Activated CD8-positive, alpha-beta T cell treated with anti-CD3 and anti-CD28 coated beads for 36 hours (primary cell): Measurements from ENCODE around the gene ANK3. TPM values are rescaled to one million over a fixed set of nuclear protein-coding genes. Genes with fewer than 3 reads are reported as not detected.

Experiments
- ATAC-seq: fragments of 200-7000 bp; cut with Tn5 transposase; one replicate; pipeline ENCODE4 v1.10.0; 2021; ENCODE audit warnings: mild to moderate bottlenecking, moderate library complexity
- CTCF ChIA-PET: fragments of 350-600 bp; sonication (Branson Sonifier 250); formaldehyde crosslinking; loops from one replicate; lab custom pipeline; 2021; ENCODE audit warnings: antibody characterized with exemption; lab: Charles Lee
- POLR2A ChIA-PET: fragments of 350-600 bp; sonication (Branson Sonifier 250); formaldehyde crosslinking; loops from one replicate; lab custom pipeline; 2021; ENCODE audit warnings: antibody characterized with exemption; lab: Charles Lee
- DNase-seq: peaks from one replicate; pipeline ENCODE4 v3.0.0-alpha.2; 2020
- H3K27ac Mint-ChIP-seq: one replicate; pipeline ENCODE4 v1.8.0; 2021; ENCODE audit warnings: mild to moderate bottlenecking, mixed read lengths
- H3K27me3 Mint-ChIP-seq: one replicate; pipeline ENCODE4 v1.8.0; 2021; ENCODE audit warnings: mixed read lengths
- H3K36me3 Mint-ChIP-seq: one replicate; pipeline ENCODE4 v1.8.0; 2021; ENCODE audit warnings: low read depth, mixed read lengths
- H3K4me1 Mint-ChIP-seq: one replicate; pipeline ENCODE4 v1.8.0; 2021; ENCODE audit warnings: low read depth, mixed read lengths
- H3K4me3 Mint-ChIP-seq: one replicate; pipeline ENCODE4 v1.8.0; 2021; ENCODE audit warnings: mild to moderate bottlenecking, moderate library complexity, mixed read lengths
- H3K9me3 Mint-ChIP-seq: one replicate; pipeline ENCODE4 v1.8.0; 2021; ENCODE audit warnings: mixed read lengths
- CTCF ChIP-seq: fragments of 200-600 bp; IDR thresholded peaks from one replicate; pipeline ENCODE4 v1.8.0; 2022; ENCODE audit warnings: antibody characterized with exemption, mild to moderate bottlenecking
- intact Hi-C: fragments of 100-400 bp; cut with micrococcal nuclease; formaldehyde crosslinking; loops from one replicate; pipeline ENCODE4 v1.10.0; 2022
- total RNA-seq, 2 experiments: library from RNA; stranded (reverse); gene quantifications; one replicate each; pipeline ENCODE4 v1.2.3, GENCODE V29; 2021

ANK3 gene
- total RNA-seq, 2 experiments from 2014 or later = 10.3 to 12.0 TPM

GRCh38 chr10:60082341-60082740, 307.3 kb downstream of the ANK3 start:
- H3K9me3 Mint-ChIP-seq = no peaks in the 10 kb centered on the region
- ChIA-PET POLR2A (no interaction called here), CTCF (no interaction called here)
- H3K27me3 Mint-ChIP-seq = peaks cover 1% of the 10 kb centered on the region
- no peak overlapping the region for H3K27ac Mint-ChIP-seq
- DNase-seq (no peak), ATAC-seq (no peak)
- no peaks in the 10 kb centered on the region for H3K36me3 Mint-ChIP-seq
- intact Hi-C loops = no loop called here
- no peak for TF ChIP-seq CTCF
- no peaks in the 10 kb centered on the region for H3K4me1 Mint-ChIP-seq
- H3K4me3 Mint-ChIP-seq = no peak overlapping the region

- no peak for TF ChIP-seq CTCF
- Mint-ChIP-seq H3K4me1 (no peaks in the 10 kb centered on the region), H3K27ac (no peak overlapping the region), H3K9me3 (no peaks in the 10 kb centered on the region), H3K36me3 (no peaks in the 10 kb centered on the region), H3K27me3 (no peaks in the 10 kb centered on the region), H3K4me3 (no peak overlapping the region)
- intact Hi-C loops = no loop called here
- no peak for ATAC-seq
- ChIA-PET POLR2A (no interaction called here), CTCF (no interaction called here)
- DNase-seq = no peak
Measured at GRCh38 chr10:60073781-60074656, 315.7 kb downstream of the ANK3 start.

- H3K27me3 Mint-ChIP-seq = no peaks in the 10 kb centered on the region
- ChIA-PET POLR2A (no interaction called here), CTCF (no interaction called here)
- no peak for ATAC-seq
- no peak overlapping the region for H3K4me3 Mint-ChIP-seq
- H3K36me3 Mint-ChIP-seq = no peaks in the 10 kb centered on the region
- no peak for DNase-seq
- no peak overlapping the region for H3K27ac Mint-ChIP-seq
- no peaks in the 10 kb centered on the region for H3K9me3 Mint-ChIP-seq
- no peaks in the 10 kb centered on the region for H3K4me1 Mint-ChIP-seq
- no peak for TF ChIP-seq CTCF
- intact Hi-C loops = no loop called here
Measured at GRCh38 chr10:60073397-60073780, 316.3 kb downstream of the ANK3 start.

GRCh38 chr10:60069311-60069710, 320.4 kb downstream of the ANK3 start:
- ATAC-seq (no peak), DNase-seq (no peak)
- Mint-ChIP-seq H3K4me1 (no peaks in the 10 kb centered on the region), H3K4me3 (no peak overlapping the region), H3K9me3 (no peaks in the 10 kb centered on the region), H3K36me3 (no peaks in the 10 kb centered on the region), H3K27ac (no peak overlapping the region), H3K27me3 (no peaks in the 10 kb centered on the region)
- TF ChIP-seq CTCF = no peak
- ChIA-PET POLR2A (no interaction called here), CTCF (no interaction called here)
- intact Hi-C loops = no loop called here

GRCh38 chr10:60050366-60050765, 339.3 kb downstream of the ANK3 start:
- ChIA-PET POLR2A (no interaction called here), CTCF (no interaction called here)
- peaks cover 2% of the 10 kb centered on the region for H3K27me3 Mint-ChIP-seq
- H3K4me1 Mint-ChIP-seq = no peaks in the 10 kb centered on the region
- intact Hi-C loops = no loop called here
- H3K9me3 Mint-ChIP-seq = no peaks in the 10 kb centered on the region
- TF ChIP-seq CTCF = no peak
- H3K36me3 Mint-ChIP-seq = no peaks in the 10 kb centered on the region
- no peak overlapping the region for H3K4me3 Mint-ChIP-seq
- no peak for ATAC-seq
- no peak for DNase-seq
- H3K27ac Mint-ChIP-seq = no peak overlapping the region
